VCaP (cell line): ENCODE measurements around the gene RXRA.
"Not testable (repeated sequence)": the region's sequence is repeated elsewhere in the genome, so short reads cannot be mapped to it uniquely, and the experiment has no call there.

Source experiments
- H3K27ac ChIP-seq: fragments of 450-650 bp; 2 replicates; pipeline ENCODE4 v1.5.1; 2017
- TF ChIP-seq, protein P1 (sequence below): fragments of 450-650 bp; conservative IDR thresholded peaks from 2 replicates; pipeline ENCODE4 v1.5.1; 2017; ENCODE audit warnings: mild to moderate bottlenecking, moderate library complexity

RXRA gene

DNA sequence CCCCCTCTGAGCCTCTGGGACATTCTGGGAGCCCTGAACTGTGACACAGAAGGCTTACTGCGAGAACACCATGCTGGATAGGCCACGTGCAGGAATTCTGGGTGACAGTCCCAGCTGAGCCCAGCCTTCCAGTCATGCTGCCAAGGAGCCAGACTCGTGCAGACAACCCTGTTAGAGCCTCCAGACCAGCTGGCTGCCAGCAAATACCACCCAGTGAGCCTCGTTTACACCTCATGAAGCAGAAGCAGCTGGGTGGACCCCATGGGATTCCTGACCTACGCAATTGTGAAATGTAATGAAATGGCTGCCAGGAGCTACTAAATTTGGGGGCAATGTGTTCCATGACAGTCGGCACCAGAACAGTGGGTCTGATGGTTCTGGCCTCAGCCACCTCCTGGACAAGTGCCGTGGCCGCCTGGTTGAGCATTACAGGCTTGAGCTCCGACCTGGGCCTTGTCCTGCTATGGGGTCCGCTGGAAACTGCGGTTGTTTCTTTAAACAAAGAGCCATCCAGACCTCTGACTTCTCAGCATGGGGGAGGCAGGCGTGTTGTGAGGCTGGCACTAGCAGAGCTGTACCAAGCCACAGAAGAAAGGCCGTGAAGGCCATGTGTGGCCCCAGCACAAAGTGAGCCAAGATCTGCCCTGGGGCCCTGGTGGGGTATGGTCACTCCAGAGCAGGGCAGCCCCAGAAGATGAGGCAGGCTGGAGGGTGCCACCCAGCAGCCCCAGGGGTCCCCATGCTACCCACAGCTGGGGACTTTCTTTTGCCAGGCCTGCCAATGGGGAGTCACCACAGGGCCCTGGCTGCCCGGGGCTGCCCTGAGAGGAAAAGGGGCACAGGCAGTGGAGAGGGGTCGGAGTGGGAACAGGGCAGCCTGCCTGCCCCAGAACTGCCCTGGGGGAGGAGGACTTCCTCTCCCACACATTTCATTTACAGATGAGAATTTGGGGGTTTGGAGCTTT lies 19.3 kb upstream of the RXRA start:
- TF ChIP-seq, protein P1, sequence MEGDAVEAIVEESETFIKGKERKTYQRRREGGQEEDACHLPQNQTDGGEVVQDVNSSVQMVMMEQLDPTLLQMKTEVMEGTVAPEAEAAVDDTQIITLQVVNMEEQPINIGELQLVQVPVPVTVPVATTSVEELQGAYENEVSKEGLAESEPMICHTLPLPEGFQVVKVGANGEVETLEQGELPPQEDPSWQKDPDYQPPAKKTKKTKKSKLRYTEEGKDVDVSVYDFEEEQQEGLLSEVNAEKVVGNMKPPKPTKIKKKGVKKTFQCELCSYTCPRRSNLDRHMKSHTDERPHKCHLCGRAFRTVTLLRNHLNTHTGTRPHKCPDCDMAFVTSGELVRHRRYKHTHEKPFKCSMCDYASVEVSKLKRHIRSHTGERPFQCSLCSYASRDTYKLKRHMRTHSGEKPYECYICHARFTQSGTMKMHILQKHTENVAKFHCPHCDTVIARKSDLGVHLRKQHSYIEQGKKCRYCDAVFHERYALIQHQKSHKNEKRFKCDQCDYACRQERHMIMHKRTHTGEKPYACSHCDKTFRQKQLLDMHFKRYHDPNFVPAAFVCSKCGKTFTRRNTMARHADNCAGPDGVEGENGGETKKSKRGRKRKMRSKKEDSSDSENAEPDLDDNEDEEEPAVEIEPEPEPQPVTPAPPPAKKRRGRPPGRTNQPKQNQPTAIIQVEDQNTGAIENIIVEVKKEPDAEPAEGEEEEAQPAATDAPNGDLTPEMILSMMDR: no peak
- no peak overlapping the region for H3K27ac ChIP-seq

DNA sequence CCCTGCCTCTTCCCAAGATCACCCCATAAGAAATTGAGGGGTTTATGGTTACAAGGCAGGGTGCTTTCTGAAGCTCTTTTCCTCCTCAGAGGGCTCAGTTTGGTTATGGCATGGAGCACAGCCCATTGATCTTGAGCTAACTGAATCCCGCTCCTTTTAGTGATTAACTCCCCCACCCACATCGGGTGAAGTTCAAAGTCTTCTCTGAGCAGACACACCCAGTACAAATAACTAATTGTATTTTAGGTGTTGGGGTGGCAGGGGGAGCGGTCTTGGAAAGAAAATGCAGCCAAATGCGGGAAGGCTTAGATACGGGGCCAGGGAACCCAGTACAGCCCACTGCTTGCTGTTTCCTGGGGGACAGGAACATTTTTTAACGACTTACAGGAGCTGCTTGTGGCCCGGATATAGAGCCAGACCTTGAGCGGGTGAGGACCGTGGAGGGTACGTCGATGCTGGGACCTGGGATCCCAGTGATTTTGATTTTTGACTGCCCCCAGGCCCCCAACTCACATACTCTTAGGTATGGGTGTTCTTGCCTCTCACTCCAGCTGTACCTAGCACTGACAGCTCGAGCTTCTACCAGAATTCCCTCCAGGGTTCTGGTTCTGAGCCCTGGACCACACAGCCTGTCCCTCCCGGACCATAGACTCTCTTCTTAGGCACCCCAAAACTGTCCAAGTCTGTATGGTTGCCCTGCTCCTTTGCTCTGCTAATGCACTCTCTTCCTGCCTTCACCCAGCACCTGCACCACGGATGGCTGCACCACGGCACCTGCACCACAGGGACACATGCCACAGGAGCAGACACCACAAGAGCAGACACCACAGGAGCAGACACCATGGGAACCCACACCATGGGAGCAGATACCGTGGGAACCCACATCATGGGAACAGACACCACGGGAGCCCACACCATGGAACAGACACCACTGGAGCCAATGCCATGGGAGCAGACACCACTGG lies 18.3 kb upstream of the RXRA start:
- TF ChIP-seq, protein P1: no peak
- no peak overlapping the region for H3K27ac ChIP-seq

DNA sequence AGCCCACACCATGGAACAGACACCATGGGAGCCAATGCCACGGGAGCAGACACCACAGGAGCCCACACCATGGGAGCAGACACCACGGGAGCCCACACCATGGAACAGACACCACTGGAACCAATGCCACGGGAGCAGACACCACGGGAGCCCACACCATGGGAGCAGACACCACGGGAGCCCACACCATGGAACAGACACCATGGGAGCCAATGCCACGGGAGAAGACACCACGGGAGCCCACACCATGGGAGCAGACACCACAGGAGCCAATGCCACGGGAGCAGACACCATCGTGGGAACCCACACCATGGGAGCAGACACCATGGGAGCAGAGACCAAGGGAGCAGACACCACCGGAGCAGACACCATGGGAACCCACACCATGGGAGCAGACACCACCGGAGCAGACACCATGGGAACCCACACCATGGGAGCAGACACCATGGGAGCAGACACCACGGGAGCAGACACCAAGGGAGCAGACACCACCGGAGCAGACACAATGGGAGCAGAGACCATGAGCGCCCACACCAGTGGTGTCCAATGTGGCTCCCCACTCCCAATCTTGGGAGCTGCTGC lies 17.5 kb upstream of the RXRA start:
- H3K27ac ChIP-seq: not testable (repeated sequence)

DNA sequence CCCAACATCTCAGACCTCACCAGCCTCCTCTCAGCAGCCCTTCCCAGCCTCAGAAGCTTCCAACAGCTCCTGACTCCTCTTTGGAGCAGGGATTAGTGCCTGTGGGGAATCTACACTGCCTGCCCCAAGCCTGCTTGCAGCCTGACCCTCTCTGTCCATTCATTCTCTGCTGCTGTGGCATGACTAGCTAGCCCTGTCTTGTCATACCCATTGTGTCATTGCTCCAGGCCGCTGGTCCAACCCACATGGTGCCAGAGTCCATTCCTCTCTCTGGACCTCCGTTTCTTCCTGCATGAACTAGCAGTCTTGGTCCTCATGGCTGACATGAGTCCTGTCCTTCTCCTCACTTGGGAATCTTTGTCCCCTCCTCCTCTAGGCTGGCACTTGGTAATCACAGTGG lies 12.8 kb upstream of the RXRA start:
- TF ChIP-seq, protein P1: no peak
- no peak overlapping the region for H3K27ac ChIP-seq

DNA sequence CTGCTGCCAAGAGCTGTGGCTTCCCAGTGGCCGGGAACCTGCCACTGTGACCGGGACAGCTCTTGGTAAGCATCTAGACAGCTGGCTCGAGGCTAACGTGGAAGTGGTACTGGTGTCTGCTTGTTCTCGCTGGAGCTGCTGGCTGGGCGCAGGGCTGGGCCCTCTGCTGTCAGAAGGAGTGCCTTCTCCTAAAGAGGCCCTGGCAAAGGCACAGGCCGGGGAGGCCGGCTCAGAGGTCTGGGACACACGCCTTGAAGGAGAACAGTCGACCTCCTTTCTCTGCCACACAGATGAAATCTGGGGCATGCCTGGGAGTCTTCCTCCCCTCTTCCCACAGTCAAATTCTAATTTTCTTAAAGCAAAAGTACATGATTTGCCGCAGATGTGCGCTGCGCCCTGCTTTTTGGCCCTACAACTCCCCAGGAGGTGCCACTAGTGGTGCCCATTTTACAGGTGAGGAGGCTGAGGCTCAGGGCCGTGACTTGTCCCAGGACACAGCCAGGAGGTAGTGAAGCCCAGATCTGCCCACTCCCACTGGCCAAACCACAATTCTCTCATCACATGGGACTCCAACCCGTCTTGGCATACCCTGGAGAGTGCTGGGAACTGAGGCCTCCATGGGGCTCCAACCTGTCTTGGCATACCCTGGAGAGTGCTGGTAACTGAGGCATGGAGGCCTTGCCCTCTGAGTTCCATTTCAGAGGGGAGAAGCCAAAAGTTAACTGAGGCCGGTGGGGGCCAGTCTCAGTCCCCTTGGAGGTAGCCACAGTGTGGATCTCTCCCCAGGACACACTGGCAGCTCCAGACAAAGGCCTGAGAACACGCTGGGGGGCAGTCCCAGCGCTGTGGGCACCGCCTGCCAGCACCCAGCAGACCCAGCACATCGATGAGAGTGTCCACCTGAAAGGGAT lies 12.0 kb upstream of the RXRA start:
- TF ChIP-seq, protein P1: no peak
- H3K27ac ChIP-seq: no peak overlapping the region

DNA sequence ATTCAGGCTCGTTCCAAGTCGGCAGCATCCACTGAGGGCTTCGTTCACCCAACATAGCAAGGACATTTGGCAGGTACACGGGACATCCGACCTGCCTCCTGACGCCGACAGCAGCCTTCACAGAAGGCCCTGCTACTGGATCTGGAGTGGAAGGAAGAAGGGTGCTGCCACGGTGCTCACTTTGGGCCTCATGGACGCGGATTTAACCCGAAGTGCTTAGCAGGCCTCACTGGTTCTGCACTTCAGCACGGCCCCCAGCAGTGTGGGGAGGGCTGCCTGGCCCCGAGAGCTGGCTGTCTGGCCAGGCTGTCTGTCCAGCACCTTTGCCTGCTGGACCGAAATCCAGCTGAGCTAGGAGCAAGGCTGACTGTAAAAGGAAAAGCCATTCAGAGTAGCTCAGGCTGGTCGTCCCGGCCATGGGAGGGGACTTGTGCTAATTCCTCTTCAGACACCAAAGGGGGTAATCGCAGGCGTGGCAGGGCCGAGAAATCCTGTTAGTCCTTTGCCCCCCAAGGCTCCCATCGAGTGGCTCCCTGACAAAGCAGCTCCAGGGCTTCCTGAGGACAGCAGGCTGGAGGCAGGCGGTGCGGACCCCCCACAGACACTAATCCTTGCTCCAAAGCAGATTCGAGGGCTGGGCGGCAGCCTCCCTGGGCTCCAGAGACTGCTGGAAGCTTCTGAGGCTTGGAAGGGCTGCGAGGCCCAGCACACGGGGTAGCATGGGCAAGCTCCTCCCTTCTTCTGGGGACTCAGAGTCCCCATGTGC lies 11.1 kb upstream of the RXRA start:
- no peak overlapping the region for H3K27ac ChIP-seq
- TF ChIP-seq, protein P1: no peak
